Colonic mucosa (tissue), 4 donors: ENCODE results near the gene ANK2. TPM values are rescaled to one million over a fixed set of nuclear protein-coding genes. Genes with fewer than 3 reads are reported as not detected.

ENCODE experiments used
- DNase-seq: peaks from one replicate; pipeline ENCODE4 v3.0.0-alpha.2; 2020
- H3K27ac ChIP-seq: fragments of 200-600 bp; one replicate; pipeline ENCODE4 v1.8.0; 2021
- H3K27me3 ChIP-seq: fragments of 200-600 bp; one replicate; pipeline ENCODE4 v1.8.0; 2021
- H3K36me3 ChIP-seq: fragments of 200-600 bp; one replicate; pipeline ENCODE4 v1.8.0; 2021
- H3K4me1 ChIP-seq: fragments of 200-600 bp; one replicate; pipeline ENCODE4 v1.8.0; 2021; ENCODE audit warnings: mild to moderate bottlenecking
- H3K4me3 ChIP-seq: fragments of 200-600 bp; one replicate; pipeline ENCODE4 v1.8.0; 2021
- H3K9ac ChIP-seq, 2 donors: one replicate each; pipeline ENCODE4 v1.7.0; 2013; ENCODE audit warnings: control low read depth in 2 of 2, low read depth in 2 of 2, low read length in 2 of 2
- H3K9me3 ChIP-seq: fragments of 200-600 bp; one replicate; pipeline ENCODE4 v1.8.0; 2021
- CTCF ChIP-seq: fragments of 200-600 bp; IDR thresholded peaks from one replicate; pipeline ENCODE4 v1.8.0; 2022; ENCODE audit warnings: antibody characterized with exemption, mild to moderate bottlenecking
- intact Hi-C: fragments of 100-400 bp; cut with DNase I; formaldehyde crosslinking; loops from one replicate; pipeline ENCODE4 v1.14.1; 2022
- total RNA-seq, 2 donors: library from RNA; stranded (reverse); fragmentation: NEBNext Ultra II Directional in 1 of 2; extraction: Animal tissue kit (Norgen Biotek cat#: 25700) in 1 of 2; gene quantifications; one replicate each; pipeline ENCODE4 v1.2.1, GENCODE V29; 2021
- donor health status: healthy.
- donor health status: DM: no; HTN: no; CAD: no.
- donor health status: DM: no; HTN: no; CAD: no.

Gene ANK2
- total RNA-seq, 2 donors from 2014 or later: 4.6 to 20.7 TPM

DNA sequence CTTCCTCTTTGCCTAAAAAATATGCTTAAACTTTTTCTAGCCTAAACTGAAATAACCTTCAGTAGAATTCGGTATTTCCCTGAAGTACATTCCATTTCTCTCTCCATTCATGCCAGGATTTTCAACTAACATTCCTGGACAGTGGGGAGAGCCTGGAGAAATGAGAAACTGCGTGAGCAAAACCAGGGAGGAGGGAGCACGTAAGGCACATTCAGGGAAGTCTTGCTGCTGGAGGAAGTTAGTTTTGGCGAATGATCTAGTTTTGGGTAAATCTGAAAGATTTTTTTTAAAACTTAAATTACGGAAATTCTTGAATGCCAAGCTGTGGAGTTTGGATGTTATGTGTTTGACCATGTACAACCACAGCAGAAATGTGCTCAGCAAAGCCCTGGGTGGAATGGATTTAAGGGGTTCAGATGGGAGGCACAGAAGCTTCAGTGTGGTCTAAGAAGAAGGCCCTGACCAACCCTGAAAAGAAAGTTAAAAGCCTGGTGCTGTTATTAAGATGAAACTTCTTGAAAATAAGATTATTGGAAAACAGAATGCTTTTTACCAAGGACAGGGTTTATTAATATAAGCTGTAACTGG lies 347.8 kb downstream of the ANK2 start:
- no peaks in the 10 kb centered on the region for H3K36me3 ChIP-seq
- no peaks in the 10 kb centered on the region for H3K27me3 ChIP-seq
- no peak overlapping the region for H3K4me3 ChIP-seq
- H3K9ac ChIP-seq: no peak overlapping the region
- intact Hi-C loops: loop anchor here (5.0 to 10.0 kb wide), 4 partner anchors 365 to 678 kb away; partner anchors contain the start of gene CAMK2D
- H3K27ac ChIP-seq: no peak overlapping the region
- DNase-seq: no peak
- no peaks in the 10 kb centered on the region for H3K4me1 ChIP-seq
- no peak for TF ChIP-seq CTCF
- no peaks in the 10 kb centered on the region for H3K9me3 ChIP-seq

- Histone ChIP-seq H3K4me3 (no peak overlapping the region), H3K27ac (no peak overlapping the region), H3K4me1 (no peaks in the 10 kb centered on the region), H3K36me3 (no peaks in the 10 kb centered on the region), H3K27me3 (no peaks in the 10 kb centered on the region), H3K9me3 (no peaks in the 10 kb centered on the region), H3K9ac (no peak overlapping the region)
- intact Hi-C loops: loop anchor here (5.0 to 10.0 kb wide), 4 partner anchors 364 to 676 kb away; partner anchors contain the start of gene CAMK2D
- TF ChIP-seq CTCF: no peak
- DNase-seq: no peak
Measured at GRCh38 chr4:113398441-113399143, 349.1 kb downstream of the ANK2 start.

DNA sequence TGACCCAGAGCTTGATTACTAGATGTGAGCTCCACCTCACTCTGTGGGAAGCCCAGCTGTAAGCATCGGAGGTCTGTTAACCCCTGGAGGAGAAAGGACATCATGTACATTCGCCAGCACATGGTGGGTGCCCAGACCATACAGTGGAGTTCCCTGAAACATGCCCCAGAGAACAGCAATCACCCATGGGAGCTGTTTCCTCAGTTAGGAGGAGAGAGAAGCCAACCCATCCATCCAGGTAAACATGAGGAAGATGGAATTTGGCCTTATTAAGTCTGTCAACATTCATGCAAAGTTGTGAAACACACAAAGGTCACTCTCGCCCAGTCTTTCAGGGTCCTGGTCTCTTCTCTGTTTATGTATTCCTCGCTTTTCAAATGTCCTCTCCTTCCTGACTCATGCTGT lies 354.7 kb downstream of the ANK2 start:
- TF ChIP-seq CTCF: no peak
- intact Hi-C loops: loop anchor here (10.0 kb wide), 1 partner anchor 131 kb away; no protein-coding TSS in a partner anchor
- DNase-seq: no peak
- Histone ChIP-seq H3K27me3 (no peaks in the 10 kb centered on the region), H3K4me1 (no peaks in the 10 kb centered on the region), H3K36me3 (no peaks in the 10 kb centered on the region), H3K9me3 (no peaks in the 10 kb centered on the region), H3K9ac (no peak overlapping the region), H3K27ac (no peak overlapping the region), H3K4me3 (no peak overlapping the region)

DNA sequence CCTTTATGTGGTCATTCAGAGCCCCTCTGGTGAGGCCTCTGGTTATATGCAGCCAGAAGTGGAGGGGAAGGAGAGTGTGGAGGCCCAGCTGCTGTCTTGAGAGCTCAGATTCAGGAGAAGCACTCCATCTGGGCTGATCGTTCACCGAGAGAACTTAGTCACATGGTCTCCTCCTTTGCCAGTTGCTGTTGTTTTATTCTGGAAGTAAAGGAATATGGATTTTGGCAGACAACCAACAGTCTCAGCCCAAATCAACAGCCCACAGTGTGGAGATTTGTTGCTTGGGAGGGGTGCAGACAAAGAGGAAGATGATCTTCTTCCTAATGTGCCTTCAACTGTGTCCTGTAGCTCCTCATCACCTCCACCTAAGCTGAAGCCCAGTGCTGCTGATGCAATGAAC lies 355.4 kb downstream of the ANK2 start:
- Histone ChIP-seq H3K4me1 (no peaks in the 10 kb centered on the region), H3K36me3 (no peaks in the 10 kb centered on the region), H3K4me3 (no peak overlapping the region)

More for the DNA sequence above, 355.4 kb downstream of the ANK2 start:
- Histone ChIP-seq H3K9ac (no peak overlapping the region), H3K9me3 (no peaks in the 10 kb centered on the region), H3K27ac (no peak overlapping the region), H3K27me3 (no peaks in the 10 kb centered on the region)
- DNase-seq: no peak
- intact Hi-C loops: loop anchor here (10.0 kb wide), 1 partner anchor 130 kb away; no protein-coding TSS in a partner anchor
- TF ChIP-seq CTCF: no peak
